NCI-H1930 (cell line): ENCODE data around the gene NUP188.
A peak's percentile ranks its signal among the peaks of the same experiment; 100 is the strongest.
"Not testable (repeated sequence)": the region's sequence is repeated elsewhere in the genome, so short reads cannot be mapped to it uniquely, and the experiment has no call there.

ENCODE experiments used
- DNase-seq, 2 experiments: peaks; one replicate each; lab custom pipeline; 2025; lab: John Stamatoyannopoulos, UW

NUP188 gene

GRCh38 chr9:129030191-129030590 lies 82.7 kb downstream of the NUP188 start:
- DNase-seq: no peak

- no peak for DNase-seq
Measured at GRCh38 chr9:129031514-129031913, 84.0 kb downstream of the NUP188 start.

- no peak for DNase-seq
Measured at GRCh38 chr9:129032541-129033159, 85.2 kb downstream of the NUP188 start.

- no peak for DNase-seq
Measured at GRCh38 chr9:129033216-129033615, 85.7 kb downstream of the NUP188 start.

GRCh38 chr9:129035838-129036237 lies 88.3 kb downstream of the NUP188 start:
- not testable (repeated sequence) for DNase-seq

- DNase-seq: peak; percentile 97 to 99
Measured at GRCh38 chr9:129036241-129036922, 88.9 kb downstream of the NUP188 start, which contains the start of gene MIGA2. TSS of gene MIGA2 (plus strand) at chr9:129036626. CDS start at chr9:129040595, 3,969 bp downstream.

GRCh38 chr9:129036923-129037766 lies 89.6 kb downstream of the NUP188 start:
- no peak for DNase-seq

GRCh38 chr9:129037767-129038098 lies 90.2 kb downstream of the NUP188 start:
- no peak for DNase-seq

GRCh38 chr9:129038109-129038852 lies 90.8 kb downstream of the NUP188 start:
- DNase-seq: no peak

GRCh38 chr9:129040113-129040643 lies 92.7 kb downstream of the NUP188 start:
- no peak for DNase-seq

- DNase-seq: no peak
Measured at GRCh38 chr9:129042016-129042415, 94.5 kb downstream of the NUP188 start.

- DNase-seq: no peak
Measured at GRCh38 chr9:129052592-129052991, 105.1 kb downstream of the NUP188 start.

- DNase-seq: no peak
Measured at GRCh38 chr9:129053020-129053419, 105.5 kb downstream of the NUP188 start.

- no peak for DNase-seq
Measured at GRCh38 chr9:129054163-129054851, 106.8 kb downstream of the NUP188 start.
